Brain microvascular endothelial cell (primary cell): ENCODE results near the gene UAP1L1.

Source experiments
- DNase-seq: peaks from one replicate; pipeline ENCODE4 v3.0.0-alpha.2; 2020
- H3K27ac ChIP-seq: fragments of 250-450 bp; sonication (Bioruptor Pico); 2 replicates; pipeline ENCODE4 v1.5.1; 2020; ENCODE audit warnings: mild to moderate bottlenecking, moderate library complexity
- H3K27me3 ChIP-seq: fragments of 250-450 bp; sonication (Bioruptor Pico); replicated peaks from 2 replicates; pipeline ENCODE4 v1.5.1; 2020; ENCODE audit warnings: mild to moderate bottlenecking
- H3K36me3 ChIP-seq: fragments of 250-450 bp; sonication (Bioruptor Pico); replicated peaks from 2 replicates; pipeline ENCODE4 v1.5.1; 2020; ENCODE audit warnings: mild to moderate bottlenecking
- H3K4me3 ChIP-seq: 2 replicates; pipeline ENCODE4 v1.5.1; 2011; ENCODE audit warnings: low read depth, mild to moderate bottlenecking, control low read depth, low read length, moderate library complexity
- in situ Hi-C: cut with HindIII; loops from 2 replicates; pipeline ENCODE4 v1.10.0; 2017; ENCODE audit warnings: low sequenced_read_pairs, low pct_ligation_motif_present
- TF ChIP-seq, protein P1 (sequence below): IDR thresholded peaks from 2 replicates; pipeline ENCODE4 v1.5.1; 2011; ENCODE audit warnings: low read depth, mild to moderate bottlenecking, moderate library complexity, low read length, control low read depth, inconsistent platforms; ENCODE audit errors: missing control alignments

The UAP1L1 gene

DNA sequence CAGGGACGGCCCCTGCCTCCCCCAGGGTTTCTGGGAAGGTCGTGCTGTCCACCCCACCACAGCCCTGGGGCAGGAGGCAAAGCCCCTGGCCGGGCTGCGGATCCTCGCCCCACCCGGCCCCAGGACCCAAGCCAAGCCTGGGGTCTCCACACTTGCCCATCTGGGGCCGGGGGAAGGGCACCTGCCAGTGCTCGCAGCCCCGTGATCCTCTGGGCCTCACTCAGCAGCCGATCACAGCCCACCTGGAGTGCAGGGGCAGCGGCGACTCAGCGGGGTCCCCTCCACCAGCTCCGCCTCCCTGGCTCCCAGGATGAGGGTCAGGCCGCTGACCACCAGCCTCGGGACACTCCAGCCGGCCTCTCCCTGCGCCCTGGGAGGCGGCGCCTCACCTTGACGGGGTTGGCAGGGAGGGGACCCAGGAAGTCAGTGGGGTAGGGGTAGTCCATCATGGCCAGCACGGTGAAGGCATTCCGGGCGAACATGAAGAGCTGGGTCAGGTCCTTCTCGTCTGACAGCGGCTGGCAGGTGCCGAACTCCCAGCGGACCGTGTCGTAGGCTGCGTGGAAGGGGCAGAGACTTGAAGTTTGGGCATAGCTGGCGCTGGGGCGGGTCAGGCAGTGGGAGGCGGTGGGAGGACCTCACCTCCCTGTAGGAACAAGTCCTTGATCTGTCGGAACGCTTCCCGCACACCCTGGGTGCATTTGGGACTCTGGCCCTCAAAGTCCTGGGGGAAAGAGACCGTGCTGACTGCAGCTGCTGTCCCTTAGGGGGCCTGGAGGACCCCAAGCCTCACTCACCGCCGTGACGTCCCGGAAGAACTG, 35.5 kb downstream of the UAP1L1 start:
- DNase-seq = no peak
- Histone ChIP-seq H3K27ac (no peak overlapping the region), H3K4me3 (no peak overlapping the region), H3K36me3 (peaks cover 22% of the 10 kb centered on the region), H3K27me3 (no peaks in the 10 kb centered on the region)
- in situ Hi-C loops = no loop called here
- TF ChIP-seq, protein P1, sequence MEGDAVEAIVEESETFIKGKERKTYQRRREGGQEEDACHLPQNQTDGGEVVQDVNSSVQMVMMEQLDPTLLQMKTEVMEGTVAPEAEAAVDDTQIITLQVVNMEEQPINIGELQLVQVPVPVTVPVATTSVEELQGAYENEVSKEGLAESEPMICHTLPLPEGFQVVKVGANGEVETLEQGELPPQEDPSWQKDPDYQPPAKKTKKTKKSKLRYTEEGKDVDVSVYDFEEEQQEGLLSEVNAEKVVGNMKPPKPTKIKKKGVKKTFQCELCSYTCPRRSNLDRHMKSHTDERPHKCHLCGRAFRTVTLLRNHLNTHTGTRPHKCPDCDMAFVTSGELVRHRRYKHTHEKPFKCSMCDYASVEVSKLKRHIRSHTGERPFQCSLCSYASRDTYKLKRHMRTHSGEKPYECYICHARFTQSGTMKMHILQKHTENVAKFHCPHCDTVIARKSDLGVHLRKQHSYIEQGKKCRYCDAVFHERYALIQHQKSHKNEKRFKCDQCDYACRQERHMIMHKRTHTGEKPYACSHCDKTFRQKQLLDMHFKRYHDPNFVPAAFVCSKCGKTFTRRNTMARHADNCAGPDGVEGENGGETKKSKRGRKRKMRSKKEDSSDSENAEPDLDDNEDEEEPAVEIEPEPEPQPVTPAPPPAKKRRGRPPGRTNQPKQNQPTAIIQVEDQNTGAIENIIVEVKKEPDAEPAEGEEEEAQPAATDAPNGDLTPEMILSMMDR = no peak

DNA sequence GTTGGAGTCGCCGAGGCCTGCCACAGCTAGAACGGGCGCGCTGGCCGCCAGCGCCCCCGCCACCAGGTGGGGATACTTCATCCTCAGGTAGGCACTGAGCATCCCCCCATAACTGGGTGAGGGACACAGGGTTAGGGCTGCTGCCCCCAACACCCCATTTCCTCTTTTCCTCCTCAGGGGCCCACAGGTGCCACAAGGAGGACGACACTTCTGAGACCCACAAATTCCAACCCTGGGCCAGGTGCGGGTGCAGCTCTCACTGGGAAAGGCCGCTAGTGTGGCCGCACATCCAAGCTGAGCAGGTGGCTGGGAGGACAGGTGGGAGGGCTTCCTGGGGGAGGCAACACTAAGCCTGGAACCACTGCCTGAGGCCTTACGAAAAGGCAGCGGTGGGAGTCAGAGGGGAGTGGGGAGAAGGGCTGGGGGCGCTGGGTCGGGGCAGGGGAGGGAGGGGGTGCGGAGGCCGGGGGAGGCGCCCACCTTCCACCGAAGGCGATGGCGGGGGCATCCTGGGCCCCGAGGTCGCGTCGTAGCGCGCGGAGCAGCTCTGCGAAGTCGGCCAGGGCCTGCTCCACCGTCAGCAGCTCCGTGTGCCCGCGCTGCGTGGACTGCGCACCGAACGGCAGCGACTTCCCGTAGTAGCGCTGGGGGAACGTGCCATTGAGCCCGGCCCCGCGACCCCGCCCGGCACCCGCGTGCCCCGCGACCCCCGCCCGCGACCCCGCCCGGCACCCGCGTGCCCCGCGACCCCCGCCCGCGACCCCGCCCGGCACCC, 36.3 kb downstream of the UAP1L1 start:
- no peak overlapping the region for H3K27ac ChIP-seq
- H3K27me3 ChIP-seq = no peaks in the 10 kb centered on the region
- peak overlapping the region; percentile 34 for H3K4me3 ChIP-seq
- DNase-seq = no peak
- in situ Hi-C loops = no loop called here
- TF ChIP-seq, protein P1 = no peak
- H3K36me3 ChIP-seq = peaks cover 14% of the 10 kb centered on the region

DNA sequence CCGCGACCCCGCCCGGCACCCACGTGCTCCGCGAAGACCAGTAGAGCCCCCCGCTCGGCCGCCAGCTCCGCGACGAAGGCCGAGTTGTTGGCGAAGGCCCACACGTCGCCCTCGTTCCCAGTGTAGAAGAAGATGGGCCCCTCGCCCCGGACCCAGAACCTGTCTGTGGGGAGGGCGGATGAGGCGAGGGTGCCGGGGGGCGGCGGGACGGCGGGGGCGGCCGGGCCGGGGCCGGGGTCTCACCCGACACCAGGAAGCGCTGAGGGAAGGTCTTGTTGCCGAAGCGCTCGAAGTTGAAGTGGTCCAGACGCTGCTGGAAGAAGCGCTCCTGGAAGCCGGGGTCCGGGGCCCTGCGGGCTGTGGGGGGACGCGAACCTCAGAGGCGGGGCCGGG, 36.9 kb downstream of the UAP1L1 start:
- Histone ChIP-seq H3K27me3 (no peaks in the 10 kb centered on the region), H3K4me3 (peak overlapping the region; percentile 46), H3K36me3 (peaks cover 13% of the 10 kb centered on the region), H3K27ac (no peak overlapping the region)
- in situ Hi-C loops = no loop called here
- TF ChIP-seq, protein P1 = no peak
- no peak for DNase-seq

DNA sequence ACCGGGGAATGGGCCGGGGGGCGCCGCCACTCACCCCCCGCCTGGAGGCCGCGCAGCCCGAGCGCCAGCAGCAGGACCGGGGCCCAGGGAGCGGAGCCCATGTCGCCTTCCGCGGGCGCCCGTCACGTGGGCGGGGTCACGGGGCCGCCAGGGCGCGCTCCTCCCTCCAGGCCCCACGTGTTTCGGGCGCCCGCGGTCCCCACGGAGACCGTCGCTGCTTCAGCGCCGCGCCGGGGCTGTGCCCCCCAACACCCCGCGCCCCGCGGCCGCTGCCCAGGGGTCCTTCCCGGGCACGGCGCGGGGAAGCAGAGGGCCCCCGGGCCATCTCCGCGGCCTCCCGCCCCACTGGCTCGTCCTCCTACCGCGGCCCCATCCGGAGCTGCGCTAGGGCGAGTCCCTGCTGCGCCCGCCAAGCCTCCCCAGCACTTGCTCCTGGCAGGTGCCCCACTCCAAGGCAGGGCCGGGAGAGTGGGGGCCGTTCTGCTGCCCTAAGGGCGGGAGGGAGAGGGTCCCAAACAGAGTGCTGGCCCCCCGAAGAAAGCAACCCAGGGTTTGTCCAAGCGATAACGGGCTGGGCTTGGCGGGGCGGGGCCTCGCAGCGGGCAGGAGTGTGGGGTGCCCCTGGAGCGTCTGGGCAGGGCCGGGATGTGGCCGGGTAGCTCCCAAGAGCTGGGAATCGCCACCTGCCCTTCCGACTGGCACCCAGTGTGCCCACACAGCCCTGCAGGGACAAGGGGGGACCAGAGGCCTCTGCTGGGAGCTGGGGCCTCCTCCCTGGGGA, 37.5 kb downstream of the UAP1L1 start, which contains the start of gene DPP7:
Gene DPP7 (minus strand): TSS at position 121 of the 781 bp plus-strand sequence. CDS start 20 bp downstream, at position 101.
- DNase-seq = no peak
- H3K27me3 ChIP-seq = no peaks in the 10 kb centered on the region
- H3K36me3 ChIP-seq = peaks cover 8% of the 10 kb centered on the region
- no peak within 1 kb of the TSS for H3K27ac ChIP-seq
- TF ChIP-seq, protein P1 = no peak
- in situ Hi-C loops = no loop called here
- H3K4me3 ChIP-seq = peak within 1 kb of the TSS; percentile 46

DNA sequence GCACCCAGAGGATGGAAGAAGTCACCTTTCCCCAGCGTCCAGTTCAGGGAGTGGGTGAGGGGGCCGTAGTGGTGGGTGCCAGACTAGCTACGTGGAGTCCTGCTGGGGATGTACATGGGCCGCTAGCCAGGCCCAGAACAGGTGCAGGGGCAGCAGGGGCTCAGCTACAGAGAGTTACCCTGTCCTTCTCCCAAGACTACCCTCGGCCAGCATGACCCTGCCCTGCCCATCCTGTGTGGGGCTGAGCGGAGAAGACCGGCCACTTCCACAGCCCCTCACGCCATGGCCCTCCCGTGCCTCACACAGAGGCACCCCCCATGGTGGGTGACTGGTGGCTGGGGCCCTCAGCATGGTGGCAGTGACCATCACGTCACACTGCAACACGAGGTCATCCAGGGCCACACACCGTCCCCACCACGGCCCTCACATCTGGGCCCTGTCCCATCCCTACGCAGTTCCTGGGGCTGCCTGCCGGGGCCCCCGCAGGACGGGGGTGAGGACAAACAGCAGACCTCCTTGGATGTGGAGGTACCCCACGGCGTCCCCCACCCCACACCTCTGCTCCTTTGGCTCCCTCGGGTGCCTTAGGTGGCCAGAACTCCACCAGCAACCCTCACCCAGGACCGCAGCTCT, 38.2 kb downstream of the UAP1L1 start:
- Histone ChIP-seq H3K27ac (no peak overlapping the region), H3K36me3 (peaks cover 3% of the 10 kb centered on the region), H3K27me3 (no peaks in the 10 kb centered on the region), H3K4me3 (no peak overlapping the region)
- no peak for DNase-seq
- TF ChIP-seq, protein P1 = no peak
- in situ Hi-C loops = no loop called here
